HCT116 (cell line): Measurements from ENCODE around the gene FAM180A. TPM values are rescaled to one million over a fixed set of nuclear protein-coding genes. Genes with fewer than 3 reads are reported as not detected.

Experiments
- ATAC-seq: fragments of 200-7000 bp; cut with Tn5 transposase; 2 replicates; pipeline ENCODE4 v1.9.1; 2020; ENCODE audit warnings: mild to moderate bottlenecking, moderate library complexity
- BruUV-seq: library from RNA; stranded (reverse); fragments of 400-500 nt; replicated peaks from 2 replicates; lab custom pipeline; 2021; lab: Mats Ljungman, UMichigan
- CTCF ChIA-PET: fragments of 300-600 bp; sonication (Branson Sonifier 250); formaldehyde crosslinking; loops from one replicate; lab custom pipeline; 2021; ENCODE audit warnings: antibody characterized with exemption; lab: Charles Lee
- POLR2A ChIA-PET: fragments of 300-600, 350-600 bp; sonication (Branson Sonifier 250); formaldehyde crosslinking; loops from one replicate; lab custom pipeline; 2021; ENCODE audit warnings: antibody characterized with exemption; lab: Charles Lee
- RAD21 ChIA-PET, 2 experiments: fragments of 300-600 bp; sonication (Branson Sonifier 250); formaldehyde crosslinking; loops; one replicate each; lab custom pipeline; 2023; ENCODE audit warnings: low total read pairs in 2 of 2; ENCODE audit not compliant: uncharacterized antibody in 2 of 2, unreplicated experiment in 2 of 2, low non-redundant PET in 1 of 2; lab: Charles Lee
- DNase-seq: peaks from one replicate; pipeline ENCODE4 v3.0.0-alpha.2; 2010; ENCODE audit warnings: low read depth, low spot score
- H2AFZ ChIP-seq: fragments of 200-600 bp; shearing (Covaris generic), sonication (generic); 2 replicates; pipeline ENCODE4 v1.6.1; 2017; ENCODE audit warnings: low read depth, mixed run types, mixed read lengths, antibody characterized with exemption, low read length; ENCODE audit not compliant: poor library complexity, severe bottlenecking
- H3K27ac ChIP-seq: 2 replicates; pipeline ENCODE4 v1.5.1; 2012; ENCODE audit warnings: low read depth, low read length
- H3K27me3 ChIP-seq: fragments of 200-600 bp; sonication (generic); 2 replicates; pipeline ENCODE4 v1.6.1; 2016; ENCODE audit warnings: mixed run types, low read length, mixed read lengths; ENCODE audit not compliant: insufficient read depth
- H3K36me3 ChIP-seq, 2 experiments: fragments of 200-500 bp in 1 of 2; fragments of 200-600 bp in 1 of 2; sonication (Bioruptor generic) in 1 of 2; sonication (generic) in 1 of 2; 2 replicates each; pipeline versions ENCODE4 v1.5.1 to v1.6.1; 2014 to 2016; ENCODE audit warnings: low read length in 2 of 2, inconsistent platforms in 1 of 2, mixed read lengths in 1 of 2, mixed run types in 1 of 2; ENCODE audit not compliant: insufficient read depth in 2 of 2, control insufficient read depth in 1 of 2
- H3K4me1 ChIP-seq, 2 experiments: fragments of 200-600 bp in 1 of 2; sonication (generic) in 1 of 2; 2 replicates each; pipeline versions ENCODE4 v1.5.1 to v1.6.1; 2012 to 2017; ENCODE audit warnings: low read length in 2 of 2, inconsistent platforms in 1 of 2, mild to moderate bottlenecking in 1 of 2, mixed read lengths in 1 of 2, mixed run types in 1 of 2, moderate library complexity in 1 of 2; ENCODE audit not compliant: insufficient read depth in 2 of 2, control insufficient read depth in 1 of 2
- H3K4me2 ChIP-seq: fragments of 200-600 bp; sonication (generic); 2 replicates; pipeline ENCODE4 v1.6.1; 2017; ENCODE audit warnings: mixed run types, low read length, mixed read lengths
- H3K4me3 ChIP-seq, 2 experiments: fragments of 200-600 bp in 1 of 2; sonication (generic) in 1 of 2; replicated peaks in 1 of 2; 2 replicates each; pipeline ENCODE4 v1.5.1; 2011 to 2016; ENCODE audit warnings: low read length in 2 of 2, control low read depth in 1 of 2, low read depth in 1 of 2, mild to moderate bottlenecking in 1 of 2, mixed read lengths in 1 of 2, mixed run types in 1 of 2
- H3K79me2 ChIP-seq: fragments of 200-600 bp; sonication (generic); 2 replicates; pipeline ENCODE4 v1.6.1; 2017; ENCODE audit warnings: mild to moderate bottlenecking, mixed run types, low read length, moderate library complexity, mixed read lengths; ENCODE audit not compliant: insufficient read depth
- H3K9ac ChIP-seq: fragments of 200-600 bp; sonication (generic); 2 replicates; pipeline ENCODE4 v1.6.1; 2016; ENCODE audit warnings: low read length, mixed read lengths
- H3K9me2 ChIP-seq: fragments of 200-600 bp; sonication (generic), shearing (Covaris generic); 2 replicates; pipeline ENCODE4 v1.6.1; 2017; ENCODE audit warnings: mixed run types, mild to moderate bottlenecking, moderate library complexity; ENCODE audit not compliant: insufficient read depth
- H3K9me3 ChIP-seq, 2 experiments: fragments of 200-500 bp in 1 of 2; fragments of 200-600 bp in 1 of 2; sonication (Bioruptor generic) in 1 of 2; sonication (generic) in 1 of 2; 2 replicates each; pipeline ENCODE4 v1.6.1; 2014 to 2017; ENCODE audit warnings: low read length in 2 of 2, mixed read lengths in 2 of 2, inconsistent platforms in 1 of 2, low read depth in 1 of 2, mild to moderate bottlenecking in 1 of 2, mixed run types in 1 of 2, moderate library complexity in 1 of 2; ENCODE audit not compliant: control insufficient read depth in 1 of 2, insufficient read depth in 1 of 2
- H4K20me1 ChIP-seq: fragments of 200-600 bp; sonication (generic), shearing (Covaris generic); 2 replicates; pipeline ENCODE4 v1.6.1; 2017; ENCODE audit warnings: mixed run types, mild to moderate bottlenecking, moderate library complexity; ENCODE audit not compliant: insufficient read depth
- CEBPB ChIP-seq: IDR thresholded peaks from 2 replicates; pipeline ENCODE4 v1.6.1; 2012; ENCODE audit warnings: low read depth
- EGR1 ChIP-seq: IDR thresholded peaks from 2 replicates; pipeline ENCODE4 v1.6.1; 2012; ENCODE audit warnings: low read depth
- ELF1 ChIP-seq: IDR thresholded peaks from 2 replicates; pipeline ENCODE4 v1.6.1; 2012; ENCODE audit warnings: low read depth, borderline replicate concordance
- EZH2phosphoT487 ChIP-seq: fragments of 200-600 bp; IDR thresholded peaks from 2 replicates; pipeline ENCODE4 v1.6.1; 2018; ENCODE audit warnings: antibody characterized with exemption, borderline replicate concordance
- FOSL1 ChIP-seq: IDR thresholded peaks from 2 replicates; pipeline ENCODE4 v1.6.1; 2012; ENCODE audit warnings: low read depth
- JUND ChIP-seq: IDR thresholded peaks from 2 replicates; pipeline ENCODE4 v1.6.1; 2012
- POLR2A ChIP-seq: IDR thresholded peaks from 2 replicates; pipeline ENCODE4 v1.7.0; 2011; ENCODE audit warnings: borderline replicate concordance; ENCODE audit not compliant: insufficient read depth, insufficient read length; ENCODE audit errors: extremely low read depth
- POLR2AphosphoS5 ChIP-seq: IDR thresholded peaks from 2 replicates; pipeline ENCODE4 v1.6.1; 2011; ENCODE audit warnings: mild to moderate bottlenecking, low read depth, low read length, moderate library complexity
- SRF ChIP-seq: IDR thresholded peaks from 2 replicates; pipeline ENCODE4 v1.6.1; 2012; ENCODE audit warnings: low read depth
- TCF7L2 ChIP-seq: IDR thresholded peaks from 2 replicates; pipeline ENCODE4 v1.7.0; 2011; ENCODE audit warnings: borderline replicate concordance, inconsistent platforms; ENCODE audit not compliant: insufficient read depth, insufficient read length; ENCODE audit errors: extremely low read depth
- YY1 ChIP-seq: IDR thresholded peaks from 2 replicates; pipeline ENCODE4 v1.6.1; 2011; ENCODE audit warnings: low read length, low read depth, moderate library complexity, mild to moderate bottlenecking; ENCODE audit not compliant: insufficient replicate concordance; ENCODE audit errors: extremely low read depth
- ZBTB33 ChIP-seq: IDR thresholded peaks from 2 replicates; pipeline ENCODE4 v1.6.1; 2011; ENCODE audit warnings: mild to moderate bottlenecking, low read length, moderate library complexity; ENCODE audit not compliant: insufficient replicate concordance; ENCODE audit errors: extremely low read depth
- ZFX ChIP-seq: fragments of 450-650 bp; IDR thresholded peaks from 2 replicates; pipeline ENCODE4 v1.6.1; 2017
- ZNF274 ChIP-seq: fragments of 200-500 bp; sonication (Bioruptor generic); IDR thresholded peaks from 2 replicates; pipeline ENCODE4 v1.6.1; 2014; ENCODE audit warnings: mild to moderate bottlenecking, low read depth, low read length, inconsistent platforms
- intact Hi-C: fragments of 100-400 bp; cut with micrococcal nuclease; formaldehyde crosslinking; loops from 2 replicates; pipeline ENCODE4 v1.10.0; 2022
- total RNA-seq: library from RNA; stranded (reverse); gene quantifications from one replicate; pipeline ENCODE4 v1.2.1, GENCODE V29; 2021; ENCODE audit not compliant: unreplicated experiment
- TF ChIP-seq, protein P1 (sequence below): IDR thresholded peaks from 2 replicates; pipeline ENCODE4 v1.6.1; 2012; ENCODE audit warnings: low read depth

Gene FAM180A
- total RNA-seq, 1 experiment from 2014 or later, result 0.59 TPM

GRCh38 chr7:135795846-135796570, 47.4 kb upstream of the FAM180A start:
- Histone ChIP-seq H3K9me3 (peaks cover 0 to 4% of the 10 kb centered on the region in 2 experiments; a peak in 1 of 4 replicates), H3K4me2 (no peak overlapping the region), H2AFZ (no peak overlapping the region), H3K36me3 (no peaks in the 10 kb centered on the region), H4K20me1 (no peaks in the 10 kb centered on the region), H3K79me2 (no peaks in the 10 kb centered on the region), H3K27me3 (no peaks in the 10 kb centered on the region), H3K4me3 (no peak overlapping the region), H3K4me1 (peaks cover 0 to 5% of the 10 kb centered on the region in 2 experiments; a peak in 1 of 4 replicates), H3K9me2 (no peaks in the 10 kb centered on the region), H3K9ac (no peak overlapping the region), H3K27ac (no peak overlapping the region)
- RAD21 ChIA-PET, result no interaction called here
- CTCF ChIA-PET, result interaction anchor here (1.4 kb wide), 1 partner anchor 123 kb away, joined by 6 read pairs; no protein-coding TSS in a partner anchor
- TF ChIP-seq ZFX (no peak), TCF7L2 (no peak), YY1 (no peak), POLR2AphosphoS5 (no peak), CEBPB (no peak), SRF (no peak)
- DNase-seq (no peak), ATAC-seq (no peak)
- POLR2A ChIA-PET, result no interaction called here
- no TSS peak for BruUV-seq
- intact Hi-C loops, result no loop called here

GRCh38 chr7:135793841-135794240, 45.2 kb upstream of the FAM180A start:
- ChIA-PET CTCF (interaction anchor here (1.0 kb wide), 1 partner anchor 520 kb away, joined by 4 read pairs; no protein-coding TSS in a partner anchor), POLR2A (no interaction called here), RAD21 (no interaction called here)
- no peaks in the 10 kb centered on the region for H3K27me3 ChIP-seq
- no peak overlapping the region for H3K4me3 ChIP-seq
- no peak overlapping the region for H2AFZ ChIP-seq
- no peaks in the 10 kb centered on the region for H4K20me1 ChIP-seq
- H3K36me3 ChIP-seq, result no peaks in the 10 kb centered on the region
- peaks cover 0 to 4% of the 10 kb centered on the region in 2 experiments; a peak in 1 of 4 replicates for H3K9me3 ChIP-seq
- no TSS peak for BruUV-seq
- no peaks in the 10 kb centered on the region for H3K9me2 ChIP-seq
- no peaks in the 10 kb centered on the region for H3K79me2 ChIP-seq
- H3K27ac ChIP-seq, result no peak overlapping the region
- DNase-seq (no peak), ATAC-seq (no peak)
- peaks cover 0 to 5% of the 10 kb centered on the region in 2 experiments; a peak in 1 of 4 replicates for H3K4me1 ChIP-seq
- no peak overlapping the region for H3K4me2 ChIP-seq
- intact Hi-C loops, result no loop called here
- no peak overlapping the region for H3K9ac ChIP-seq
- no peak for TF ChIP-seq POLR2AphosphoS5
- no peak for TF ChIP-seq SRF
- TF ChIP-seq, protein P1, sequence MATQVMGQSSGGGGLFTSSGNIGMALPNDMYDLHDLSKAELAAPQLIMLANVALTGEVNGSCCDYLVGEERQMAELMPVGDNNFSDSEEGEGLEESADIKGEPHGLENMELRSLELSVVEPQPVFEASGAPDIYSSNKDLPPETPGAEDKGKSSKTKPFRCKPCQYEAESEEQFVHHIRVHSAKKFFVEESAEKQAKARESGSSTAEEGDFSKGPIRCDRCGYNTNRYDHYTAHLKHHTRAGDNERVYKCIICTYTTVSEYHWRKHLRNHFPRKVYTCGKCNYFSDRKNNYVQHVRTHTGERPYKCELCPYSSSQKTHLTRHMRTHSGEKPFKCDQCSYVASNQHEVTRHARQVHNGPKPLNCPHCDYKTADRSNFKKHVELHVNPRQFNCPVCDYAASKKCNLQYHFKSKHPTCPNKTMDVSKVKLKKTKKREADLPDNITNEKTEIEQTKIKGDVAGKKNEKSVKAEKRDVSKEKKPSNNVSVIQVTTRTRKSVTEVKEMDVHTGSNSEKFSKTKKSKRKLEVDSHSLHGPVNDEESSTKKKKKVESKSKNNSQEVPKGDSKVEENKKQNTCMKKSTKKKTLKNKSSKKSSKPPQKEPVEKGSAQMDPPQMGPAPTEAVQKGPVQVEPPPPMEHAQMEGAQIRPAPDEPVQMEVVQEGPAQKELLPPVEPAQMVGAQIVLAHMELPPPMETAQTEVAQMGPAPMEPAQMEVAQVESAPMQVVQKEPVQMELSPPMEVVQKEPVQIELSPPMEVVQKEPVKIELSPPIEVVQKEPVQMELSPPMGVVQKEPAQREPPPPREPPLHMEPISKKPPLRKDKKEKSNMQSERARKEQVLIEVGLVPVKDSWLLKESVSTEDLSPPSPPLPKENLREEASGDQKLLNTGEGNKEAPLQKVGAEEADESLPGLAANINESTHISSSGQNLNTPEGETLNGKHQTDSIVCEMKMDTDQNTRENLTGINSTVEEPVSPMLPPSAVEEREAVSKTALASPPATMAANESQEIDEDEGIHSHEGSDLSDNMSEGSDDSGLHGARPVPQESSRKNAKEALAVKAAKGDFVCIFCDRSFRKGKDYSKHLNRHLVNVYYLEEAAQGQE, result no peak
- no peak for TF ChIP-seq FOSL1
- TF ChIP-seq JUND, result no peak
- no peak for TF ChIP-seq EGR1
- no peak for TF ChIP-seq ZBTB33
- TF ChIP-seq ZNF274, result no peak
- TF ChIP-seq EZH2phosphoT487, result no peak
- TF ChIP-seq ELF1, result no peak
- no peak for TF ChIP-seq POLR2A
